OCI-LY7 (cell line): Measurements from ENCODE around the gene RTP5.

Experiments used
- EZH2phosphoT487 ChIP-seq: fragments of 200-600 bp; sonication (generic); IDR thresholded peaks from 2 replicates; pipeline ENCODE4 v1.6.1; 2018; ENCODE audit warnings: low read depth, borderline replicate concordance, mild to moderate bottlenecking, mixed run types, antibody characterized with exemption, low read length, moderate library complexity, mixed read lengths
- TF ChIP-seq, protein P1 (sequence below): fragments of 200-600 bp; sonication (generic); conservative IDR thresholded peaks from 2 replicates; pipeline ENCODE4 v1.5.1; 2014; ENCODE audit warnings: mild to moderate bottlenecking, antibody characterized with exemption, low read length, moderate library complexity, mixed read lengths

DNA sequence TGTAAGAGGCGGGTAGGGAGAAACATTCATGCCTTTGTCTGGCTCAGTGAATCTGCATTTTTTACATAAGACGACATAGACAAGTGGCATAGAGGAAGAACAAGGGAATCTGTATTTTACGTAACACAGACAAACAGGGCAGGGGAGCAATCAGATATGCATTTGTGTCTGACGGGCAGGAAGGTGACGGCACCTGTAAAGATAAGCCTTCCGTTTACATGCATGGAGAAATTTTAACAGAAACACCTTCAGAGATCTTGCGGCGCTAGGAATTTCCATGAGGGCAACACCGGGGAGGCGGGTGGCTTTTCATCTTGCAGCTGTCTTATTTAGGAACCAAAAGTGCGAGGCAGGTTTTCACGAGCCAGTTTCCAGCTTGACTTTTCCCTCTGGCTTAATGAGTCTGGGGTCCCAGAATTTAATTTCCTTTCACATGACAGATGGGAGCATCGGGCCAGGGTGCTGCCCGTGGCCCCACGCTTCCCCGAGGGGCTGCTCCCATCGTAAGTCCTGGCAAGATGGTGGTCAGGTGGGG, 42.6 kb downstream of the RTP5 start:
- TF ChIP-seq, protein P1, sequence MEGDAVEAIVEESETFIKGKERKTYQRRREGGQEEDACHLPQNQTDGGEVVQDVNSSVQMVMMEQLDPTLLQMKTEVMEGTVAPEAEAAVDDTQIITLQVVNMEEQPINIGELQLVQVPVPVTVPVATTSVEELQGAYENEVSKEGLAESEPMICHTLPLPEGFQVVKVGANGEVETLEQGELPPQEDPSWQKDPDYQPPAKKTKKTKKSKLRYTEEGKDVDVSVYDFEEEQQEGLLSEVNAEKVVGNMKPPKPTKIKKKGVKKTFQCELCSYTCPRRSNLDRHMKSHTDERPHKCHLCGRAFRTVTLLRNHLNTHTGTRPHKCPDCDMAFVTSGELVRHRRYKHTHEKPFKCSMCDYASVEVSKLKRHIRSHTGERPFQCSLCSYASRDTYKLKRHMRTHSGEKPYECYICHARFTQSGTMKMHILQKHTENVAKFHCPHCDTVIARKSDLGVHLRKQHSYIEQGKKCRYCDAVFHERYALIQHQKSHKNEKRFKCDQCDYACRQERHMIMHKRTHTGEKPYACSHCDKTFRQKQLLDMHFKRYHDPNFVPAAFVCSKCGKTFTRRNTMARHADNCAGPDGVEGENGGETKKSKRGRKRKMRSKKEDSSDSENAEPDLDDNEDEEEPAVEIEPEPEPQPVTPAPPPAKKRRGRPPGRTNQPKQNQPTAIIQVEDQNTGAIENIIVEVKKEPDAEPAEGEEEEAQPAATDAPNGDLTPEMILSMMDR = no peak
- TF ChIP-seq EZH2phosphoT487 = no peak
